NCI-H1092 (cell line): ENCODE data around the gene GAS2L1.
"Not testable (repeated sequence)": the region's sequence is repeated elsewhere in the genome, so short reads cannot be mapped to it uniquely, and the experiment has no call there.

Experiments
- DNase-seq: peaks from one replicate; lab custom pipeline; 2025; lab: John Stamatoyannopoulos, UW

GAS2L1 gene

DNA sequence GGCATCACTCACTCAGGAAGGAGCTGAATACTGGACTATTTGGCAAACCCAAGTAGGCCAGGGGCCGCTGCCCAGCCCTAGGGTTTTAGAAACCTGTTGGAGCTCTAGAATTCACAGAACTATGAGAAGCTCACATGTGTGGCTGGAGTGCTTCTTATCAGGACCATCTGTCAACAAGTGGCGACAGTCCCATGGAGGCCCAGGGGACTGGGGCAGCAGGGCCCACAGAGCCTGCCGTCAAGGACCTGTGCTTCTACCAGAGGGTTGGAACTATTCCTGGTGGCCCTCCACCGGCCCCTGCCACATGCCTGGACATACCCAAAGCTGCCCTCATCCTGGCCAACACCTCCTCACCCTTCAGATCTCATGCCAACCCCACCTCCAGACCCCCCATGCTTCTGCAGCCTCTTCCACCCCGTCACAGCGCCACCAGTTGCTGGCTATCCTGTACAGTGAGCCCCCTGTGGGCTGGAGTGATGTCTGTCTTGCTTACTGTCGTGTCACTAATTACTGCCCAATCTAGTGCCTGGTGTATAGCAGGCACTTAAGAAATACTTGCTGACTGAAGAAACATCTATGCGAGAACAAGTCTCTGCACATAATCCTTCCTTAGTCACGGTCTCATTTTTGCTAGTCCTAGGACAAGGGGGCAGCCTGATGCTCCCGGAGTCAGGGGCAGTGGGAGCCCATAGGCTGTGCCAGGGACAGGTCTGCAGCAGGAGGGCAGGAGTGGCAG lies 36.3 kb downstream of the GAS2L1 start:
- DNase-seq = no peak

- DNase-seq = peak; percentile 3
Measured at GRCh38 chr22:29343313-29343805, 36.9 kb downstream of the GAS2L1 start.

DNA sequence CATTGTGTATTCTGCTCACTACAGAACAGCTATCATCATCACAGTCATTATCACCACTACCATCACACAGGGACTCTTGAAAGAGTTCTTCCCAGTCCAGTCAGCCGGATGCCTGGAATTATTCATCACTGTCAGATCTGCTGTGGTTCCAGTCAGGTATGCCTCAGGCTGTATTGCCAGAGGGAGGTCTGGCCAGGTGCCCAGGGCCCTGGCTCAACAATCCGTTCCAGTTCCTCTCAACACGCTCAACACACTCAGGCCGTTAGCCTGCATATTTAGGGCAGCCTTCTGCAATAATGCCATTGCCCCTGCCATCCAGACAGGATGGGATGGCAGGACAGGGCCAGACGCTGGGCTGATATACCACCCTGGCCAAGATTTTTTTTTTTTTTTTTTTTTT lies 37.7 kb downstream of the GAS2L1 start:
- DNase-seq = peak; percentile 77

GRCh38 chr22:29344889-29345288 lies 38.4 kb downstream of the GAS2L1 start:
- not testable (repeated sequence) for DNase-seq

DNA sequence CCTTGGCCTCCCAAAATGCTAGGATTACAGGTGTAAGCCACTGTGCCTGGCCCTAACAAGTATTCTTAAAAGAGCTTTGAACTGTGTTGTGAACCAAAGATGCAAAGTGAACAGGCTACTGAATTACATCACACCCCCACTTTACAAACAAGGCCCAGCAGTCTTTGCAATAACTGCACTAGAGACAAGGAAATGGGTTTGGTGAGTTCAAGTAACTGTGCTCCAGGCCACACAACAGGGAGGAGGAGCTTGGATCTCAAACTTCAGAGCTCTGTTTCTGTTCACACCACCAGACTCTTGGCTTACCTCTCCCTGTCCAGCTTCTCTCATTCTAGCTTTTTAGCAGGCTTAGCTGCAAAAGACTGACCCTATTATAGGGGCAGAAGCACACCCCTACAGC lies 39.5 kb downstream of the GAS2L1 start:
- DNase-seq = no peak

- no peak for DNase-seq
Measured at GRCh38 chr22:29346659-29347058, 40.2 kb downstream of the GAS2L1 start.

- DNase-seq = no peak
Measured at GRCh38 chr22:29348041-29348440, 41.6 kb downstream of the GAS2L1 start.

GRCh38 chr22:29348956-29349355 lies 42.5 kb downstream of the GAS2L1 start:
- no peak for DNase-seq

DNA sequence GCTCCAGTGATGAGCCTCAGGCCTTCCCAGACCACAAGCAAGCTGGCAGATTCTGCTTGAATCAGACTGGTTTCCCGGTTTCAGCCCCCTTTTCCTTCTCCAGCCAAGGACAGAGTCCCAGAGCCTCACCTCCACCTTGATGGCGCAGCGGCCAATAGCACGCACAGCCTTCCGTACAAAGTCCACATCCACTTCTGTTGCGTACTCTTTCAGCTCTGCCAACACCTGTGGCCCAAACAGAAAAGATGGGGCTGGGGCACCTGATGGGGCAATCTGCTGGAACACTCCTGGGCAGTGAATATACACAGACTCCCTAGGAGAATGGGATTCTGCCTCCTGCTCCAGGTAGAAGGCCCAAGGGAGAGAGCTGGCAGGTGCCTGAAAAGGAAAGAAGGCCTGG lies 44.6 kb downstream of the GAS2L1 start:
- no peak for DNase-seq

DNA sequence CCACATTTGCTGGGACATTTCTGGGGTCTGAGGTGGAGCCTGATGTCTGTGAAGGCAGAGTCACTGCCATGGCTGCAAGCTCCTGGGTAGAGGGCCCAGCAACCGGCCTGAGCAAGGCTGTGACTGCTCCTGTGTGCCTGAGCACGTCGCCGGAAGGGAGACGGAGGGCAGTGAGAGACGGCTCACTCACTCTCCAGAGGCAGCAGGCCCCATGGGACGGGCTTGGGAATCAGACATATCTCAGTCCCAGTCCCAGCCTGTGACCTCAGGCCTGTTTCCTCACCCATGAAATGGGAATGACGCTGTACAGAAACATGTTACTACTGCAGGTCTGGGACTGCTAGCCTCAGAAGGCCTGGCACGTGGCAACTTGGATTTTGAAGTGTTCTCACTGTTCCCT lies 45.4 kb downstream of the GAS2L1 start:
- DNase-seq = no peak

GRCh38 chr22:29352778-29353177 lies 46.3 kb downstream of the GAS2L1 start:
- no peak for DNase-seq

- DNase-seq = no peak
Measured at GRCh38 chr22:29353286-29353685, 46.8 kb downstream of the GAS2L1 start.

- DNase-seq = no peak
Measured at GRCh38 chr22:29353860-29354259, 47.4 kb downstream of the GAS2L1 start.

GRCh38 chr22:29357193-29357890 lies 50.9 kb downstream of the GAS2L1 start:
- not testable (repeated sequence) for DNase-seq

- no peak for DNase-seq
Measured at GRCh38 chr22:29359469-29359868, 53.0 kb downstream of the GAS2L1 start.
